Cardiac fibroblast (primary cell): ENCODE measurements around the gene SCMH1.

ENCODE experiments used
- DNase-seq, 2 donors: peaks; one replicate each; pipeline versions ENCODE4 v3.0.0 to v3.0.0-alpha.2; 2010; ENCODE audit warnings: low read depth in 2 of 2
- H3K4me3 ChIP-seq, 2 donors: replicated peaks in 1 of 2; 1 replicate in 1 of 2; 2 replicates in 1 of 2; pipeline ENCODE4 v1.5.1; 2011; ENCODE audit warnings: low read depth in 2 of 2, low read length in 2 of 2, mild to moderate bottlenecking in 2 of 2, moderate library complexity in 1 of 2
- TF ChIP-seq, protein P1 (sequence below): IDR thresholded peaks from one replicate; pipeline ENCODE4 v1.5.1; 2011; ENCODE audit warnings: low read depth, mild to moderate bottlenecking, low read length, inconsistent platforms

The SCMH1 gene

DNA sequence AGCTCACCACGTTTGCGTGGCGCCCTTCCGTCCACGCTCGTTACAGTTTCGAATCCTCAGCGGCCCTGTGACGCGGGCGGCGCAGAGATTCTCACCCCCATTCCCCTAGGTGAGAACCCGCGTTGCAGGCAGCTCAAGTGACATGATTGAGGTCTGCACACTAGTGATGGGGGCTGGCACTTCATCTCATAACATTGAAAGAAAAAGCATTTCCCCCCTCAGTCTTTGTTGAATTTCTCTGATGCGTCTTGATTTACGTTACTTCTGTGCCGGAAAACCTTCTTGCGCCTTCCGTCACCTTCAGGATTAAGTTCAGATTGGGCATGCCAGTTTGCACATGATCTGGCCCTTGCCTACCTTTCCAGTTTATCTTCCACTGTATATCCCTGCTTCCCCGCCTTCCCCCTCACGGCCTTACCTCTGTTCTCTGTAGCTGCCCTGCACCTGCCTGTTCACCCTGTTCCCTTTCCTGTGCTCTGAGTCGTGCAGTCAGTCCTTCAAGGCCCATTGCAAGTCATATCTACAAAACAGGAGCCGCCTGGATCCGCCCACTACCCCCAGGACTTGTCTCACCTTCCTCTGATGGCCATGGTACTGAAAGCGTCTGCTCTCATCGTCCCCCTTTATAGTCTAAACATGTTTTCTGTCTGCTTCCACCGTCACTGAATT, 261.5 kb downstream of the SCMH1 start:
- H3K4me3 ChIP-seq = peak overlapping the region; percentile 72 to 76
- DNase-seq = peak in 1 of 2 donors; percentile 53
- TF ChIP-seq, protein P1, sequence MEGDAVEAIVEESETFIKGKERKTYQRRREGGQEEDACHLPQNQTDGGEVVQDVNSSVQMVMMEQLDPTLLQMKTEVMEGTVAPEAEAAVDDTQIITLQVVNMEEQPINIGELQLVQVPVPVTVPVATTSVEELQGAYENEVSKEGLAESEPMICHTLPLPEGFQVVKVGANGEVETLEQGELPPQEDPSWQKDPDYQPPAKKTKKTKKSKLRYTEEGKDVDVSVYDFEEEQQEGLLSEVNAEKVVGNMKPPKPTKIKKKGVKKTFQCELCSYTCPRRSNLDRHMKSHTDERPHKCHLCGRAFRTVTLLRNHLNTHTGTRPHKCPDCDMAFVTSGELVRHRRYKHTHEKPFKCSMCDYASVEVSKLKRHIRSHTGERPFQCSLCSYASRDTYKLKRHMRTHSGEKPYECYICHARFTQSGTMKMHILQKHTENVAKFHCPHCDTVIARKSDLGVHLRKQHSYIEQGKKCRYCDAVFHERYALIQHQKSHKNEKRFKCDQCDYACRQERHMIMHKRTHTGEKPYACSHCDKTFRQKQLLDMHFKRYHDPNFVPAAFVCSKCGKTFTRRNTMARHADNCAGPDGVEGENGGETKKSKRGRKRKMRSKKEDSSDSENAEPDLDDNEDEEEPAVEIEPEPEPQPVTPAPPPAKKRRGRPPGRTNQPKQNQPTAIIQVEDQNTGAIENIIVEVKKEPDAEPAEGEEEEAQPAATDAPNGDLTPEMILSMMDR = no peak

DNA sequence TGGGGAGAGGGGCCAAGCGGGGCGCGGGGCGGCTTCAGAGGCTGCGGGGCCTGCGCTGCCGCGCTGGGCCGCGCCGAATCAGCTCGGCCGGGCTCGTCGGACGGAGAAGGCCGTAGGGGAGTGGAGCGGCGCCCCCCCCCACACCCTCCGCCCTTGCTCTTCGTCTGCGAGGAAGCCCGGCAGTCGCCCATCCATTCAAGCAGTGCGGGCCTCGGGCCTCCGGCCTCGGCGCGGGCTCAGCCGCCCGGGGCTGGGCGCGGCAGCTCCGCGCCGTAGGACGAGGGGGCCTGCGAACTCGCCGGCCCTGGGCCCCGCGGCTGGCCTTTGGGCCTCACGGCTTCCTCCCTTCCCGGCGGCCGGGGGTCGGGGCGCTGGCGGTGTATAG, 262.0 kb downstream of the SCMH1 start:
- TF ChIP-seq, protein P1 = no peak
- peak overlapping the region; percentile 72 to 76 for H3K4me3 ChIP-seq
- no peak for DNase-seq

DNA sequence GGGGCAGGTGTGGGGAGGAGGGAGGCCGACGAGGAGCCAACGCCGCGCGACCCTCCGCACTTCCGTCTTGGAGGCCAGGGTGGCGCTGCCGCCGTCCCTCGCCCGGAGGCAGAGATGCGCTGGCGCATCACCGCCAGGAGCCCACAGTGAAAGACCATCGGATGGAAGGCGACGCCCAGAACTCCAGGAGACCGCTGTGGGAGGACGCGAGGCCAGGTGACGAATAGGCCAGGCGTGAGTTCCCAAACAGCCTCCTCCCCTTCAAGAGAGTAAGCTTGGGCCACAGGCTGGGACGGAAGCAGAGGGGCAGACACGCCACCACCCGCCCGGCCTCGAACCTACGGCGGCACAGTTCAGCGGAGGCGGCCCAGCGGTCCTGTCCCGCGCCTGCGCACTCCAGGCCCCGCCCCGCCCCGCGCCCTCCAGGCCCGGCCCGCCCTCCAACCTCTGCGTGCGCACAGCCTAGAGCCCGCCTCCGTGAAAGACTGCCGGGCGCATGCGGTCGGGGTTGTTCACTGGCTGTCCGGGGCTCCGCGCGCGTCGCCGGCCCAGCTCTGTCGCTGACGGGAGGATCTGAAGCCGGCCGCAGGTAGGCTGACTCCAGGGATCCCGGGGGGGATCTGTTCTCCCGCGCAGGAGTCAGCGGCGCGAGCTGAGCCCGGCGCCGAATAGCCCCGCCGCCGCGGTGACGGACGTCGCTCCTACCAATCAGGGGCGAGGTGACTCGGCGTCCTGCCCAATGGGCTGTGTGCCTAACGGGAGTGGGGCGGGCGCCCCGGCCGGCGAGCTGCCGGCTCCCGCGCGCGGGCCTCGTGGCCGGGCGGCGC, 262.7 kb downstream of the SCMH1 start, which contains the start of gene CTPS1:
CTPS1 (plus strand) TSS at position 456 of the 827 bp plus-strand sequence. CDS start 3,595 bp downstream, outside the sequence.
- TF ChIP-seq, protein P1 = peak; percentile 9
- peak; percentile 95 for DNase-seq
- peak within 1 kb of the TSS; percentile 72 to 76 for H3K4me3 ChIP-seq

DNA sequence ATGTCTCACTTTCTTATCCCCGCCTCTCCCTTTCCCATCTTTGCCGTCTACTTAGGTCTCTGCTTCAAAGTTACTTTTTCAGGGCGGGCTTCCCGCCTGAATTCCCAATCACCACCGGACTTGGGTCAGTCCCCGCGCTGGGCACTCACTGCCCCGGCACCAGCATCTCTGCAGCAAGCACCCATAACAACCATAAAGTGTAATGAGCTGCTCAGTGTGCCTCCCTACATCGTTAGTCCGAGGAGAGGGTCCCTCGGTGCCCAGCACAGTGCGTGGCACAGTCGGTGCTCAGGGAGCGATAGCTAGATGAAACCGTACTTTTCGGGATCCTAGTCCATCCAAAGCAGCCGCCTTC, 263.2 kb downstream of the SCMH1 start:
- DNase-seq = no peak
- peak overlapping the region; percentile 72 to 76 for H3K4me3 ChIP-seq
- TF ChIP-seq, protein P1 = no peak

DNA sequence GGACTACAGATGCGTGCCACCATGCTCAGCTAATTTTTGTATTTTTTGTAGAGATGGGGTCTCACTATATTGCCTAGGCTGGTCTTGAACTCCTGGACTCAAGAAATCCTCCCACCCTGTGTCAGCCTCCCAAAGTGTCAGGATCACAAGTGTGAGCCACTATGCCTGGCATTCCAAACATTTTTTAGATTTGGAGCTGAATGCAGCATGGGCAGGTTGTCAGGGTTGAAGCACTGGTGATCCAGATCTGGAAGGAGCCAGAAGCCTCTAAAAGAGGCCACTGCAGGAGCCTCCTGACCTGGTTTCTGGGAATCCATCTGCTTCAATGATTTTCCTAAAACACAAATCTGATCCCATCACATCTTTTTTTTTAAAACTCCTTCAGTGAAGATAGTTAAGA, 264.4 kb downstream of the SCMH1 start:
- TF ChIP-seq, protein P1 = no peak
- peak; percentile 43 to 52 for DNase-seq
- no peak overlapping the region for H3K4me3 ChIP-seq
